ENCODE measurements around the gene INAFM1.

INAFM1 gene

DNA sequence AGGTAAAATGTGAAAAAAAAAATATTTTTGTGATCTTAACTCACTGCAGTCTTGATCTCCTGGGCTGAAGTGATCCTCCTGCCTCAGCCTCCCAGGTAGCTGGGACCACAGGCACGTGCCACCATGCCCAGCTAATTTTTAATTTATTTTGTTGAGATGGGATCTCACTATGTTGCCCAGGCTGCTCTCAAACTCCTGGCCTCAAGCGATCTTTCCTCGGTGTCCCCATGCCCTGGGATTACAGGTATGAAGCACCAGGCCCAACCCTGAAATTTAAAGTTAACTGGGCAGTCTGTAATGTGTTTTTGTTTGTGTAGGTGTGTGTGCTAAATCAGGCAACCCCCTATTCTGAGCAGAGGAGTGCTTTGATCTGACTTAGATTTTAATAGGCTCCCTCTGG lies 31.6 kb downstream of the INAFM1 start:
- Histone ChIP-seq H3K4me3 (ENCODE audit: low read depth, low read length) (no peak overlapping the region), H3K4me1 (ENCODE audit: control insufficient read depth, insufficient read depth, low read length) (no peaks in the 10 kb centered on the region), H3K36me3 (ENCODE audit: control insufficient read depth, insufficient read depth, low read length) (no peaks in the 10 kb centered on the region), H3K27me3 (ENCODE audit: control insufficient read depth, insufficient read depth, low read length) (no peaks in the 10 kb centered on the region), H3K9me3 (ENCODE audit: control insufficient read depth, insufficient read depth, low read length) (no peaks in the 10 kb centered on the region), H3K9ac (ENCODE audit: low read depth, low read length) (no peak overlapping the region)

DNA sequence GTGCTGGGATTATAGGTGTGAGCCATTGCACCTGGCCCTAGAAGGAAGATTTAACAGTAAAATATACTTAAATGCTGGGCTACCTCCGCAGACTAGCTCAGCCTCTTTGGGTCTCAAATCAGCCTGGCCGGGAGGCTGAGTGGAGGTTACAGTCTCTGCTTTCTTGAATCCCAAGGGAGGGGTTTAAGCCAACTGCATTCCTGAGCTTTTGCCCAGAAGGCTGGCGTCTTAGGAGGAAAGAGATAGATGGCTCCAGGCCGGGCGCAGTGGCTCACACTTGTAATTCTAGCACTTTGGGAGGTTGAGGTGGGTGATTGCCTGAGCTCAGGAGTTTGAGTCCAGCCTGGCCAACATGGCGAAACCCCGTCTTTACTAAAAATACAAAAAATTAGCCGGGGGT lies 34.4 kb downstream of the INAFM1 start:
- Histone ChIP-seq H3K4me3 (ENCODE audit: low read depth, low read length) (no peak overlapping the region), H3K4me1 (ENCODE audit: control insufficient read depth, insufficient read depth, low read length) (no peaks in the 10 kb centered on the region), H3K36me3 (ENCODE audit: control insufficient read depth, insufficient read depth, low read length) (no peaks in the 10 kb centered on the region), H3K9ac (ENCODE audit: low read depth, low read length) (no peak overlapping the region), H3K9me3 (ENCODE audit: control insufficient read depth, insufficient read depth, low read length) (no peaks in the 10 kb centered on the region), H3K27me3 (ENCODE audit: control insufficient read depth, insufficient read depth, low read length) (no peaks in the 10 kb centered on the region)

DNA sequence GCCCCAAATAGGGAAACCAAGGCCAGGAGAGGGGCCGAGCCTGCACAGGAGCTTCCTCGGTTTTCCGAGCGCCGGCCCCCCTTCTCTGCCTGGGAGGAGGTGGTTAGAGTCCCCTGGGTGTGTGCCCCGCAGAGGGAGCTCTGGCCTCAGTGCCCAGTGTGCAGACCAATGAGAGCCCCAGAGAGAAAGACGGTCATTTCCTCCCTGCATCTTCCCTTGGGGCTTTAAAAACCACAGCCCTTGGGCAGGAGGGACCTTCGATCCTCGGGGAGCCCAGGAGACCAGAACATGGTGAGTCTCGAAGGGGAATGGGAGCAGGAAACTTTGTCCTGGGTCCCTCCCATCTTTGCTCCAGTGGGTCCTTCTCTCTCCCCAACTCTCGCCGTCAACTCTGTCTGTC lies 34.9 kb downstream of the INAFM1 start, which contains the start of gene C5AR1:
Gene C5AR1, plus strand, starts transcription at position 254 of the 400 bp plus-strand sequence. Its CDS starts 35 bp downstream, at position 289.
- no peaks in the 10 kb centered on the region for H3K4me1 ChIP-seq (ENCODE audit: control insufficient read depth, insufficient read depth, low read length)

DNA sequence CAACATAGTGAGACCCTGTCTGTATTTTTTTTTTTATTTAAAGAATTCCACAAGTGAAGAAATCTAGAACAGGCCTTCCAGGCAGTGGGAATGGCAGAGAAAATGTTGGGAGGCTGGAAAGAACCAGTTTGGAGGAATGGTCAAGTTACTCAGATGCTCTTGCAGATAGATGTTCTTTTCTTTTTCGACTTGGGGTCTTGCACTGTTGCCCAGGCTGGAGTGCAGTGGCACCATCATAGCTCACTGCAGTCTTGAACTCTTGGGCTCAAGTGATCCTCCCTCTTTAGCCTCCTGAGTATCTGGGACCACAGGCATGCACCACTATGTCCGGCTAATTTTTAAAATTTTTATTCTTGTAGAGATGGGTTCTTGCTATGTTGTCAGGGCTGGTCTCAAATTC lies 35.6 kb downstream of the INAFM1 start:
- no peak overlapping the region for H3K9ac ChIP-seq (ENCODE audit: low read depth, low read length)

More for the DNA sequence above, 34.9 kb downstream of the INAFM1 start, which contains the start of gene C5AR1:
- Histone ChIP-seq H3K4me3 (ENCODE audit: low read depth, low read length) (no peak within 1 kb of the TSS), H3K9ac (ENCODE audit: low read depth, low read length) (no peak within 1 kb of the TSS), H3K27me3 (ENCODE audit: control insufficient read depth, insufficient read depth, low read length) (no peaks in the 10 kb centered on the region), H3K9me3 (ENCODE audit: control insufficient read depth, insufficient read depth, low read length) (no peaks in the 10 kb centered on the region), H3K36me3 (ENCODE audit: control insufficient read depth, insufficient read depth, low read length) (no peaks in the 10 kb centered on the region)

DNA sequence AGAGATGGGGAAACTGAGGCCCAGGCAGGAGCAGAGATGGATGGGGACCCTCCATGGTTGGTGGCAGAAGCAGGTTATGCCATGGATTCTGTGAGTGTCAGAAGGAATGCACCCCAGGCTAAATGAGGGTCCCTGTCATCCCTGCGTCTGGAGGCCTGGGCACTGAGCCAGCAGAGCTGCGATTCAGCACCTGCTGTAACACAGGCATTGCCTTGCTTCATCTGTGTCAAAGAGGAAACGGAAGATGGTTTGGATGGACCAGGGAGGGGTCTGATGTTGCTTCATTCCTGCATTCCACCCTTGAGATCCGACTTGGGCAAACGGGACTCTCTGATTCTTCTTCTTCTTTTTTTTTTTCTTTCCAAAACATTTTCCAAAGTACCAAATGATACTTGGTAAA lies 36.1 kb downstream of the INAFM1 start:
- H3K27me3 ChIP-seq (ENCODE audit: control insufficient read depth, insufficient read depth, low read length): no peaks in the 10 kb centered on the region
- H3K4me1 ChIP-seq (ENCODE audit: control insufficient read depth, insufficient read depth, low read length): peaks cover 2% of the 10 kb centered on the region

More for the DNA sequence above, 35.6 kb downstream of the INAFM1 start:
- H3K4me3 ChIP-seq (ENCODE audit: low read depth, low read length): no peak overlapping the region
- no peaks in the 10 kb centered on the region for H3K9me3 ChIP-seq (ENCODE audit: control insufficient read depth, insufficient read depth, low read length)
- no peaks in the 10 kb centered on the region for H3K4me1 ChIP-seq (ENCODE audit: control insufficient read depth, insufficient read depth, low read length)
- H3K36me3 ChIP-seq (ENCODE audit: control insufficient read depth, insufficient read depth, low read length): no peaks in the 10 kb centered on the region
- no peaks in the 10 kb centered on the region for H3K27me3 ChIP-seq (ENCODE audit: control insufficient read depth, insufficient read depth, low read length)

DNA sequence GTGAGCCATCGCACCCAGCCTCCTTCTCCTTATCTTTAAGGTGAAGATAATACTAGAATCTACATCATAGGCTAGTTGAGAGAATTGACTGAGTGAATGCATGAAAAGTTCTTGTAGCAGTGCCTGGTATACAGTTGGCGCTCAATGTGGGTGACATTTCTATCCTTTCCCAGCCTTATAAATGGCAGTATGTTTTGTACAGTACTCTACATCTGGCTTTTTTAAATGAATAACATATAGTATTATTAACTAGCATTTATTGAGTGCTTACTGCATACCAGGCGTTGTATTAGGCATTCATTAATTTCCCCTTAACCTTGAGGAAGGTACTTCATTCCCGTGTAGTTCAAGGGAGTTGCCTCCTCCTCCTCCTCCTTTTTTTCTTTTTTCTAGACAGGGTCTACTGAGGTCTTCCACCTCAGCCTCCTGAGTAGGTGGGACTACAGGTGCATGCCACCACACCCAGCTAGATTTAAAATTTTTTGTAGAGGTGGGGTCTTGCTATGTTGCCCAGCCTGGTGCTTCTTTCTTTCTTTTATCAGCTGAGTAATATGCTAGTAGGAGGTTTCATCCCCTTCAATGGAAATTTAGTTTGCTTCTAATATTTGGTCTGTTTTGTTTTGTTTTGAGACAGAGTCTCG lies 37.8 kb downstream of the INAFM1 start:
- H3K4me1 ChIP-seq (ENCODE audit: control insufficient read depth, insufficient read depth, low read length): peaks cover 2% of the 10 kb centered on the region

More for the DNA sequence above, 36.1 kb downstream of the INAFM1 start:
- no peak overlapping the region for H3K9ac ChIP-seq (ENCODE audit: low read depth, low read length)
- H3K36me3 ChIP-seq (ENCODE audit: control insufficient read depth, insufficient read depth, low read length): no peaks in the 10 kb centered on the region
- no peak overlapping the region for H3K4me3 ChIP-seq (ENCODE audit: low read depth, low read length)
- H3K9me3 ChIP-seq (ENCODE audit: control insufficient read depth, insufficient read depth, low read length): no peaks in the 10 kb centered on the region

DNA sequence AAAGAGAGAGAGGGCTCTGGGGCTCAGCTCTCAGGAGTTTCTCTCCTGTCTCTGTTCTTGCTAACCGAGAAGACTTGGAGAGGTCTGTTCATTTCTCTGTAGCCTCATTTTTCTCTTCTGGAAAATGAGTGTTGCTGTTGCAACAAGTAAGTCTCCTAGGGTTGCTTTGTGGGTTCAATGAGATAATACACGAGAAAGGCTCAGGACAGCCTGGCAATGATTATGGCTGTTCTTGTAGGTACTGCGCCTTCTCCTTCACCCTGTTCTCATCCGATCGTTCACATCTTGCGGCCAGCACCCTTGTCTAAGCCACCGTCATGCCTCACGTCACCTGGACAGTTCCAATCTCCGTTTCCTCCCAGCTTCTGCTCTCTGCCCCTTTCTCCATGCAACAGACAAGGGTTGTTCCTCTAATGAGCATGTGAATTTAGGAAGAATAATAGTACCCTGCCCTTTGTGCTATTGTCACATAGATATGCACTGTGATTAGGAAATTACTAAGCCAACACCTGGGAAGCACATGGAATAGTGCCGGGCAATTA lies 39.1 kb downstream of the INAFM1 start:
- H3K36me3 ChIP-seq (ENCODE audit: control insufficient read depth, insufficient read depth, low read length): no peaks in the 10 kb centered on the region
- H3K4me3 ChIP-seq (ENCODE audit: low read depth, low read length): no peak overlapping the region
- H3K9me3 ChIP-seq (ENCODE audit: control insufficient read depth, insufficient read depth, low read length): no peaks in the 10 kb centered on the region
- H3K9ac ChIP-seq (ENCODE audit: low read depth, low read length): no peak overlapping the region
- no peaks in the 10 kb centered on the region for H3K27me3 ChIP-seq (ENCODE audit: control insufficient read depth, insufficient read depth, low read length)
- H3K4me1 ChIP-seq (ENCODE audit: control insufficient read depth, insufficient read depth, low read length): peaks cover 2% of the 10 kb centered on the region

More for the DNA sequence above, 37.8 kb downstream of the INAFM1 start:
- no peaks in the 10 kb centered on the region for H3K36me3 ChIP-seq (ENCODE audit: control insufficient read depth, insufficient read depth, low read length)
- no peaks in the 10 kb centered on the region for H3K27me3 ChIP-seq (ENCODE audit: control insufficient read depth, insufficient read depth, low read length)
- H3K4me3 ChIP-seq (ENCODE audit: low read depth, low read length): no peak overlapping the region
- no peaks in the 10 kb centered on the region for H3K9me3 ChIP-seq (ENCODE audit: control insufficient read depth, insufficient read depth, low read length)
- H3K9ac ChIP-seq (ENCODE audit: low read depth, low read length): no peak overlapping the region

DNA sequence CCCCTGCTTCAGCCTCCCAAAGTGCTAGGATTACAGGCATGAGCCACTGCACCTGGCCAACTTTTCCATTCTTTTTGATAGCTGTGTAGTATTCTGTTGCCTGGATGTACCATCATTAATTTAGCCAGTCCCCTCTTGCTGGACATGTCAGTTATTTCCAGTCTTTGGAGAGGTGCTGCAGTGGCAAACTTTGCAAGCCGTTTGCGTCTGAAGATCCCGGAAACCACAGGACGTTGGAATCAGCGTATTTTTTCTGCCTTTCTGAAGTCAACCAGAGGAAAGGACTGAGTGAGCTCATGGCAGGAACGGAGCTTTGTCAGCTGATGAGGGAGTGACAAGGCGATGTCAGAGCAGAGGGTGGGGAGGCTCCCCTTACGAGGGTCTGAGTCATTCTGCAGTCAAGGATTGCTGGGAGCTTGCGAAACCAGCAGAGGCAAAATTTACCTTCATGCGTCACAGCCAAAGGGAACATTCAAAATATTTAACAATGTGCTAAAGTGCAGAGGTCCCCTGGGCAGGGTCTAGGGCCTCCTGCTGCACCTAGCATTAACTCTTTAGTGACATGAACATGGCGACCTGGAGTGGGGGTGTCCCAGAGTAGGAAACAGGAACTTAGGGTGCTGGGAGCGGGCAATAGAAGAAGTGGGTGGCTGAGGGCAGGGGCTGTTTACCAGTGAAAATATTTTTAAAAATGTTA lies 40.6 kb downstream of the INAFM1 start:
- no peak overlapping the region for H3K9ac ChIP-seq (ENCODE audit: low read depth, low read length)
- H3K9me3 ChIP-seq (ENCODE audit: control insufficient read depth, insufficient read depth, low read length): no peaks in the 10 kb centered on the region
- H3K4me3 ChIP-seq (ENCODE audit: low read depth, low read length): no peak overlapping the region
- no peaks in the 10 kb centered on the region for H3K27me3 ChIP-seq (ENCODE audit: control insufficient read depth, insufficient read depth, low read length)
- H3K36me3 ChIP-seq (ENCODE audit: control insufficient read depth, insufficient read depth, low read length): no peaks in the 10 kb centered on the region
- H3K4me1 ChIP-seq (ENCODE audit: control insufficient read depth, insufficient read depth, low read length): peaks cover 2% of the 10 kb centered on the region

DNA sequence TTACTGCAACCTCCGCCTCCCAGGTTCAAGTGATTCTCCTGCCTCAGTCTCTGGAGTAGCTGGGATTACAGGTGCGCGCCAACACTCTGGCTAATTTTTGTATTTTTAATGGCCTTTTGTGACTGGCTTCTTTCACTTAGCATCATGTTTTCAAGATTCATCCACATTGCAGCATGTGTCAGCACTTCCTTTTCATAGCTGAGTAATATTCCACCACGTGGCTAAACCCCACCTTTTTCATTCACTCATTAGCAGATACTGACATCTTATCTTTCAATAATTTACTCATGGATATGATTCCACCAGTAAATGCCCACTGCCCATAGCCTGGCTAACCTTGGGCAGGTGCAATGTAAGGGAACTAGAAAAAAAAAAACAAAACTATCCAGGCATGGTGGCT lies 41.8 kb downstream of the INAFM1 start:
- no peak overlapping the region for H3K9ac ChIP-seq (ENCODE audit: low read depth, low read length)
- no peaks in the 10 kb centered on the region for H3K27me3 ChIP-seq (ENCODE audit: control insufficient read depth, insufficient read depth, low read length)
- no peak overlapping the region for H3K4me3 ChIP-seq (ENCODE audit: low read depth, low read length)
- no peaks in the 10 kb centered on the region for H3K9me3 ChIP-seq (ENCODE audit: control insufficient read depth, insufficient read depth, low read length)
- no peaks in the 10 kb centered on the region for H3K36me3 ChIP-seq (ENCODE audit: control insufficient read depth, insufficient read depth, low read length)
- H3K4me1 ChIP-seq (ENCODE audit: control insufficient read depth, insufficient read depth, low read length): peaks cover 2% of the 10 kb centered on the region

DNA sequence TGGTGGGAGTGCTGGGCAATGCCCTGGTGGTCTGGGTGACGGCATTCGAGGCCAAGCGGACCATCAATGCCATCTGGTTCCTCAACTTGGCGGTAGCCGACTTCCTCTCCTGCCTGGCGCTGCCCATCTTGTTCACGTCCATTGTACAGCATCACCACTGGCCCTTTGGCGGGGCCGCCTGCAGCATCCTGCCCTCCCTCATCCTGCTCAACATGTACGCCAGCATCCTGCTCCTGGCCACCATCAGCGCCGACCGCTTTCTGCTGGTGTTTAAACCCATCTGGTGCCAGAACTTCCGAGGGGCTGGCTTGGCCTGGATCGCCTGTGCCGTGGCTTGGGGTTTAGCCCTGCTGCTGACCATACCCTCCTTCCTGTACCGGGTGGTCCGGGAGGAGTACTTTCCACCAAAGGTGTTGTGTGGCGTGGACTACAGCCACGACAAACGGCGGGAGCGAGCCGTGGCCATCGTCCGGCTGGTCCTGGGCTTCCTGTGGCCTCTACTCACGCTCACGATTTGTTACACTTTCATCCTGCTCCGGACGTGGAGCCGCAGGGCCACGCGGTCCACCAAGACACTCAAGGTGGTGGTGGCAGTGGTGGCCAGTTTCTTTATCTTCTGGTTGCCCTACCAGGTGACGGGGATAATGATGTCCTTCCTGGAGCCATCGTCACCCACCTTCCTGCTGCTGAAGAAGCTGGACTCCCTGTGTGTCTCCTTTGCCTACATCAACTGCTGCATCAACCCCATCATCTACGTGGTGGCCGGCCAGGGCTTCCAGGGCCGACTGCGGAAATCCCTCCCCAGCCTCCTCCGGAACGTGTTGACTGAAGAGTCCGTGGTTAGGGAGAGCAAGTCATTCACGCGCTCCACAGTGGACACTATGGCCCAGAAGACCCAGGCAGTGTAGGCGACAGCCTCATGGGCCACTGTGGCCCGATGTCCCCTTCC lies 45.5 kb downstream of the INAFM1 start:
- no peaks in the 10 kb centered on the region for H3K9me3 ChIP-seq (ENCODE audit: control insufficient read depth, insufficient read depth, low read length)
- H3K4me1 ChIP-seq (ENCODE audit: control insufficient read depth, insufficient read depth, low read length): peaks cover 2% of the 10 kb centered on the region
- no peak overlapping the region for H3K9ac ChIP-seq (ENCODE audit: low read depth, low read length)
- no peak overlapping the region for H3K4me3 ChIP-seq (ENCODE audit: low read depth, low read length)
- no peaks in the 10 kb centered on the region for H3K36me3 ChIP-seq (ENCODE audit: control insufficient read depth, insufficient read depth, low read length)
- no peaks in the 10 kb centered on the region for H3K27me3 ChIP-seq (ENCODE audit: control insufficient read depth, insufficient read depth, low read length)

DNA sequence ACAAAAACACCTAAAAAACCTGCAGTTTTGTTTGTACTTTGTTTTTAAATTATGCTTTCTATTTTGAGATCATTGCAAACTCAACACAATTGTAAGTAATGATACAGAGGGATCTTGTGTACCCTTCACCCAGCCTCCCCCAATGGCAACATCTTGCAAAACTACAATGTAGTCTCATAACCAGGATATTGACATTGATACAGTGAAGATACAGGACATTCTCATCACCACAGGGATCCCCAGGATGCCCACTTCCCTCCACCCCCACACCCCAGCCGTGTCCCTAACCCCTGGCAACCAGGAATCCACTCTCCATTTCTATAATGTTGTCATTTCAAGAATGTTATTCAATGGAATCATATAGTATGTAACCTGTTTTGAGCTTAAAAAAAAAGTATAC lies 46.9 kb downstream of the INAFM1 start:
- Histone ChIP-seq H3K4me1 (ENCODE audit: control insufficient read depth, insufficient read depth, low read length) (no peaks in the 10 kb centered on the region), H3K27me3 (ENCODE audit: control insufficient read depth, insufficient read depth, low read length) (no peaks in the 10 kb centered on the region), H3K9me3 (ENCODE audit: control insufficient read depth, insufficient read depth, low read length) (no peaks in the 10 kb centered on the region), H3K36me3 (ENCODE audit: control insufficient read depth, insufficient read depth, low read length) (no peaks in the 10 kb centered on the region), H3K4me3 (ENCODE audit: low read depth, low read length) (no peak overlapping the region), H3K9ac (ENCODE audit: low read depth, low read length) (no peak overlapping the region)
